GM20000 (cell line): Measurements from ENCODE around the gene ZNF365.

Experiments used
- DNase-seq: peaks from one replicate; pipeline ENCODE4 v3.0.0; 2012; ENCODE audit warnings: low spot score
- CTCF ChIP-seq: IDR thresholded peaks from 2 replicates; pipeline ENCODE4 v1.5.1; 2012; ENCODE audit warnings: mild to moderate bottlenecking, control low read depth; ENCODE audit errors: extremely low read depth, missing control alignments

Gene ZNF365

GRCh38 chr10:62442894-62443669 lies 68.9 kb downstream of the ZNF365 start:
- no peak for TF ChIP-seq CTCF
- no peak for DNase-seq

GRCh38 chr10:62443866-62444265 lies 69.7 kb downstream of the ZNF365 start:
- TF ChIP-seq CTCF, result no peak
- no peak for DNase-seq

GRCh38 chr10:62446627-62447026 lies 72.5 kb downstream of the ZNF365 start:
- no peak for TF ChIP-seq CTCF
- DNase-seq, result no peak

- no peak for DNase-seq
Observed at GRCh38 chr10:62450912-62451610, 76.9 kb downstream of the ZNF365 start.

GRCh38 chr10:62451611-62451975 lies 77.4 kb downstream of the ZNF365 start:
- TF ChIP-seq CTCF, result no peak
- no peak for DNase-seq

More at GRCh38 chr10:62450912-62451610, 76.9 kb downstream of the ZNF365 start:
- no peak for TF ChIP-seq CTCF
